ENCODE data around the gene CAPN8.

DNA sequence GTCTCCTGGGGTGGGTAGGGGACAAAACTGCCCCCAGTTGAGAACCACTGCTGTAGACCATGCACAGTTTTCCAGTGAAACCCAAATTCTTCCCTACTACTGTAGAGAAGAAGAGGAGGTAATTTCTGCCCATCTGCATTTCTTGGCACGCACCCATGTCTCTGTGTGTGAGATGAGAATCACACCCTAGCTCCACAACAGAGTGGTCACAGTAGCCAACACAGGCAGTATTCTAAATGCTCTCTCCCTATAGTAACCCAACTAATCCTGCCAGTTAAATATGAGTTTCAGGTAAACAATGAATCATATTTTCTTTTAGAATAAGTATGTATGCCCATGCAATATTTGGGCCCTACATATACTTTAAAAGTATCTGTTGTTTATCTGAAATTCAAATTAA, 45.7 kb upstream of the CAPN8 start:
- TF ChIP-seq, protein P1, sequence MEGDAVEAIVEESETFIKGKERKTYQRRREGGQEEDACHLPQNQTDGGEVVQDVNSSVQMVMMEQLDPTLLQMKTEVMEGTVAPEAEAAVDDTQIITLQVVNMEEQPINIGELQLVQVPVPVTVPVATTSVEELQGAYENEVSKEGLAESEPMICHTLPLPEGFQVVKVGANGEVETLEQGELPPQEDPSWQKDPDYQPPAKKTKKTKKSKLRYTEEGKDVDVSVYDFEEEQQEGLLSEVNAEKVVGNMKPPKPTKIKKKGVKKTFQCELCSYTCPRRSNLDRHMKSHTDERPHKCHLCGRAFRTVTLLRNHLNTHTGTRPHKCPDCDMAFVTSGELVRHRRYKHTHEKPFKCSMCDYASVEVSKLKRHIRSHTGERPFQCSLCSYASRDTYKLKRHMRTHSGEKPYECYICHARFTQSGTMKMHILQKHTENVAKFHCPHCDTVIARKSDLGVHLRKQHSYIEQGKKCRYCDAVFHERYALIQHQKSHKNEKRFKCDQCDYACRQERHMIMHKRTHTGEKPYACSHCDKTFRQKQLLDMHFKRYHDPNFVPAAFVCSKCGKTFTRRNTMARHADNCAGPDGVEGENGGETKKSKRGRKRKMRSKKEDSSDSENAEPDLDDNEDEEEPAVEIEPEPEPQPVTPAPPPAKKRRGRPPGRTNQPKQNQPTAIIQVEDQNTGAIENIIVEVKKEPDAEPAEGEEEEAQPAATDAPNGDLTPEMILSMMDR (IDR thresholded peaks at IDR 0.05 in 8 of 11, conservative IDR thresholded peaks at IDR 0.05 in 3 of 11), result no peak
- no peak for TF ChIP-seq POLR2A (IDR thresholded peaks at IDR 0.05)
- TF ChIP-seq POLR2AphosphoS5 (IDR thresholded peaks at IDR 0.05), result no peak

Measured in spleen (tissue), 7 donors.